HG03469 (cell line): ENCODE measurements around the gene PSMC3IP.

ENCODE experiments used
- ATAC-seq: cut with Tn5 transposase; IDR thresholded peaks from one replicate; pipeline ENCODE4 v1.9.1; 2021; ENCODE audit warnings: mild to moderate bottlenecking, moderate library complexity, moderate number of reproducible peaks; ENCODE audit not compliant: unreplicated experiment

Gene PSMC3IP

DNA sequence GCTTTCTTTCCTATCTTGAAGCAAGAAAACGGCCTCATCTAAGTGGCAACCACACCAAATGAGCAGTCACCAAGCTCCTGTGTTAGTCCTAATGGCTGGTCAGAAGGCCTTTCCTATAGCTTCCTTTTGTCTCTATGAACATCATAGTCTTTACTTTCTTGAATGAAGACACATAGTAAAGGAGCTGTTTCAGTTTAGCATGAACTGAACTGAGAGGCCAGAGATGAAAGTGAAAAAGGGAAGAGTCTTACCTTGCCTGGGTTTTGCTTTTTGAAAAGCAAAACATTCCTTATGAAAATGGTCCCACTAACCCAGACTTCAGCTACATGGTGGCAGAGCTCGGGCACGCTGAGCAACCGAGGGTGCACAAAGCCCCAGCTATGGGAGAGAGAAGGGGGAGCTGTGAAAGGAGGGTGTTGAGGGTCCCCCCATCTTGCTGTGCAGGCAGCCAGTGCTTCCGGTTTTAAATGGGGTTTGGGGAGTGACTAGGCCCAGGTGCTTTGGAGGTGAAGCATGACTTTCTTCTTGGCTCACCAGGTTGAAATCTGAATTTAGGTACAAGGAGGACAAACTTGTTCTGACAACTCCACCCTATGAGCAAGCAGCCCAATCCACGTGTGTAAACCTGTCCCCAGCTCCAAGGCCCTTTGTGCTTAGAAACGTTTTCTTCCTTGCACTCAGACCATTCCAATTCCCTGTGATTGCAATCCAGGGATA is 9.1 kb upstream of the PSMC3IP start:
- no peak for ATAC-seq

DNA sequence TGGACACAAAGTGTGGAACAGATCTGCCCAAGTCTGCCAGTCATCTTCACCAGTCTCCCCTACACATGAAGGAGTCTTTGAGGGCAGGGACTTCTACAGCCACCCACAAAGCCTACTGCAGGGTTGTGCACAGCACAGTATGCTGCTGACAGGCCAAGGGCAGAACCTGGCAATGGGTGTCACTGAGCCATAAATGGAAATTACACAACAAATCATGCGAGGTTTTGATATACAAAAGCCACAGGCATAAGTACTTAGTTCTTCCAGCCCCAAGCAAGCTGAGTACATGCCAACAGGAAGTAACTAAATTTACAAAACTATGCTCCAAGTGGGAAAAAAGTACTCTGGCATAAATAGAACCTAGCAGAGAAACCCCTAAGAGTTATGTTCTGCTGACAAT is 7.8 kb upstream of the PSMC3IP start:
- no peak for ATAC-seq

DNA sequence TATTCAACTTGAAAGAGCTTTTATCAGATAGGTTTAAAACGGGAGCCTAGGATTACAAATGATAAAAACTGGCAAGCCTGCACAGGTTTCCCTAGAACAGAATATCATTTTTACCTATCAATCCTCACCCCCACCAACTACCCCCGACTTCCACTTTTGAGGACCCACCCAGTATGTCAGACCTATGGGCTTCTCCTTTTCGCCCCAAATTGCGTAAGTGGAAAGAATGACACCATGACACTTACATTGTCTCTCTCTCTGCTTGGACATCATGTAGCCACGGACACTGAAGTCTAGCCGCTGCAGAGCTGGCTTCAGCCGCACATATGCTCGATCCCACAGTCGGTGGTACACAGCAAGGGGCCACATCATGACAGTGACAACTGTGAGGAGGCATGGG is 7.4 kb upstream of the PSMC3IP start:
- ATAC-seq = no peak

DNA sequence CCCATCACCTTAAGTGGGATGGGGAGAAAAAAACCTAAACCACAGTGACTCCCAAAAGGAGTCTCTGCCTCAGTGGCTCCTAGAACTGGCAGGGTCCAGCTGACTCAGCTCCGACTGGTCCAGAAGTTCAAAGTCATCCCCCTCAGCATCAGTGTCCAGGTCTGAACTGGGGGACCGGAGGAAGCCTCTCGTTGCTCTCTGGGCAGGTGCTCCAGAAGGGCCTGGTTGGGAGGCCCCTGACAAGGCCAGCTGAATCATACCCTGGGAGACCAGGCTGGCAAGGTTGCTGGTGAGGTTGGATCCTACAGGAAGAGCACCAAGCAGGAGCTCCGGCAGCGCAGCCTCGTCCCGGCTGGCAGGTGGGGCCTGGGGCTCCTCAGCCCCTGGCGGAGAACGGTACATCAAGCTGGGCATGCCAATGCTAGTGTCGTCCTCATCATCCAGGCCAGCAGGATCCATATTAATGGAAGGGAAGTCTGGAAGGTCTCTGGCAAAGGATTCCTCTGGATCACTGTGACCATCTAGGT is 4.3 kb upstream of the PSMC3IP start:
- no peak for ATAC-seq

DNA sequence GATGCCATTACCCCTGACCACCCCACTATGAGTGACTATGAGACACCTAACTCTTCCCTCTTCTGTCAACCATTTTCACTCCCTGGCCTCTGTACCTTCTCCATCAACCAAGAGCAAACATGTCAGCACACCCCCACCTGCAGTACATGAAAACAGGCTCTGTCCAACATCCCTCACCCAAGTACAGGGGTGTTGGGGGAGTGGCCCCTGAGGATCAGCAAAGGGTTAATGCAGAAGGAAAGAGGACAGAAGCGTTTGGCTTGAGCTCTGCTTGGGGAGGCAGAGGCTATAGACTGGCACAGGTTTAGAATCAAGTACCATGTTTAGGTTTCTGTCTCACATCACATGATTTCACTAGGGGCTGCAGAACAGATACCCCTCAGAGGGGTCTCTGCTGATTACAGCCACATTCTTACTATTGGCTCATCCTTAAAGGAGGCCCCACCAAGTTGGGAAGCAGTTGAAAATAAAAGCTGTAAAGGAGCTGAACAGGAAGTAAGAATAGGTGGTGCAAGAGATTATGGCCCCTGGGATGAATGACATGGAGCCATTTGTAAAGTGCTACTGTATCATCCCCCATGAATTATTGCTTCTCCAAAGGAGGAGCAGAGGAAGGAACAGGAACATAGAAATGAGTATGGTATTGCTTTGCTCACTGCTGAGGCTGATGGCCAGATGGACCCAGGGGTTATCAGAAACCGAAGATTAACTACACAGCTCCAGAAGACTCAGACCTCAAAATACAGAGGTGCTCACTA is 2.4 kb upstream of the PSMC3IP start:
- no peak for ATAC-seq

DNA sequence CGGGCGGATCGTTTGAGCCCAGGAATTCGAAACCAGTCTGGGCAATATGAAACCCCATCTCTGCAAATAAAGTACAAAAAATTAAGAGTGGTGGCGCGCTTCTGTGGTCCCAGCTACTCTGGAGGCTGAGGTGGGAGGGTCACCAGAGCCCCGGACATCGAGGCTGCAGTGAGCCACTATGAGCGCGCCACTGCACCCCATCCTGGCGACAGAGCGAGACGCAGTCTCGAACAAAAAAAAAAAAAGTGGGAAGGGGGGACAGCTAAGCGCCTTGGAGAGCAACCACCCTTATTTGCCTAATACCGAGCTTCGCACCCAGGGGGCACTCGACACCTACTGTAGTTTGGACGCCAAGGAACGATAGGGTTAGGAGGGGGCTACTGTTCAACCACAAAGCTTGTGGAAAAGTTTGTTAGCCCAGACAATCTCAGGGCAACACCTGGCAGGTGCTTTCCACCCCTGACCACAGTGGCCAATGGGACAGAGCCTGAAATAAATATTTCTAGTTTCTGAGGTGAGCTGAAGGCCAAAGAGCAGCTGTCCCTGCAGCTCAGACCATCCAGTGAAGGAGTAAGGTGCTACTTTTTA is 847 bp upstream of the PSMC3IP start:
- peak; percentile 31 for ATAC-seq

DNA sequence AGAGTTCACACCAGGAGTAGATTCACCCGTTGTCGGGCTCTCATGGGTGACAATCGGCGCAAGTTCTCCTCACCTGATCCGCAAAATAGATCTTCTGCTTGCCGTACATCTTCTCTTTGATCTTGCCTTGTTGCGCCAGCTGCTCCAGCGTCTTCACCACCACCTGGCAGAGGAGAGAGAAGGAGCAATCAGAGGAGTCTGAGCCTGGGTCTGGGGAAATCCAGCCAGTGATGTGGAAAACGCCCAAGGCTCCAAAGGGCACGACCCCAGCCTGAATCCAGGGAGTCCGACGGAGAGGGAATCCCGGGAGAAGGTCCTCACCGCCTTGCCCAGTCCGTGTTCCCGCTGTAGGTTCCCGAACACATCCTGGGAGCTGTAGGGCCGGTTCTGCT is 393 bp downstream of the PSMC3IP start:
- no peak for ATAC-seq

DNA sequence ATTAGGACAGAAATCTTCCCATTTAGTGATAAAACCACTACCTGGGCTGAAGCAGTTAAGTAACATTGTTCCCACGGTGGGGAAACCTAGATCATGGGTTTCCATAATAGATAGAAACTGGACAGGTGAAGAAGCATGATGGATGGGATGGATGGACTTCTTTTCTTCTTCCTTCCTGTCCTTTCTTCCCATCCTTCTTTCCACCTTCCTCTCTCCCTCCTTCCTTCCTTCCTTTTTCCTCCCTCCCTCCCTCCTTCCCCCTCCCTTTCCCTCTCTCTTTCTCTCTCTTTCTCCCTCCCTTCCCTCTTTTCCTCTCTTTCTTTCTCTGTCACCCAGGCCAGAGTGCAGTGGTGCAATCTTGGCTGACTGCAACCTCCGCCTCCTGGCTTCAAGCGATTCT is 3.1 kb downstream of the PSMC3IP start:
- ATAC-seq = no peak

DNA sequence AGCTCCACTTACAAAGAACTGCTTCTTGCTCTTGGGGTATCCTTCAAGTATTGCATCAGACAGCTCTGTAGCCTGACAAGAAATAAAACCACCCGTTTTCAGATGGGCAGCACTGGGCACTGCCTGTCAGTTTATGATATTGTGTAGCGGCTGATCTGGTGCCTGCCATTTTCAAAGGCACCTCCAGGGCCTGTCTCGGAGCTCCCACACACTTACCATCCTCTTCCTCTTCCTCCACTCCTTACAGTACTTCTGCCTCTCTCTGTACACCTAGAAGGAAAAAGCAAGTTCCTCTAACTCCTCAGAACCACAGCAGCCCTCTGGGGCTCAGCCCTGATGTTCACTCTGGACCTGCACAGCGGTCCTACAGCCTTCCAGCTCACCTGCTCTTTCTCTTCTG is 4.4 kb downstream of the PSMC3IP start:
- no peak for ATAC-seq

DNA sequence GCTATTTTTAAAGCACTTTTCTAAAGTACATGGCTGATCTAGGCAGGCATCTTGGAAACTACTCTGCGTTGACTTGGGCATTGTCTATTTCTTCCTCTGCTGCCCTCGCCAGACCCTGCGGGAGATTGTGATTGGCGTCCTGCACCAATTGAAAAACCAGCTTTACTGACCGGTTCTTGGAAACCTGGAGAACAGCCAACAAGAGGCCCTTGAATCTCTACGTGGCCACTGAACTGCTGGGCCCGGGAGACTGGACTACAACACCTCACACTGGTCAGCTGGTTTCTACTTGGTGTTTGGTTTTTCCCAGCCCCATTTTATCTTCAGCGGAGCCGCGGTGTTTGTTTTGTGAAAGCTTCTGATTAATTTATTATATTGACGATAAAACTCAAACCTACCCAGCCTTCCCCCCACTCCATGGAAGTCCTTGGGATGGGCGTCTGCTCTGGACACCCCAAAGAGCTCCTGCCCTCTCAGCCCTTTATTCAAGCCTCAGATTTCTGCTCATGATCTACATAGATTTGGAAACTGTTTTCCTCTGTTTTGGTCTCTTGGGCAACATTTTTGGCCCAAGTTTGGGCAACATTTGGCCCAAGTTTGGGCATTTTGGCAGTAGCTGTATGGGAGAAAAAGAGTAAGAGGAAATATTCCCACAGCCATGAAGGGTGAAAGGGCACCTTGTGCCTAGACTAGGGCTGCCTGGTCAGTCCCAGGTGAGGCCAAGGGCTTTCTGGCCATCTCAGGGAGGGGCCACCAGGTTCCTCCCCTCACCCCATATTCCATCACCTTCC is 5.9 kb downstream of the PSMC3IP start:
- no peak for ATAC-seq

DNA sequence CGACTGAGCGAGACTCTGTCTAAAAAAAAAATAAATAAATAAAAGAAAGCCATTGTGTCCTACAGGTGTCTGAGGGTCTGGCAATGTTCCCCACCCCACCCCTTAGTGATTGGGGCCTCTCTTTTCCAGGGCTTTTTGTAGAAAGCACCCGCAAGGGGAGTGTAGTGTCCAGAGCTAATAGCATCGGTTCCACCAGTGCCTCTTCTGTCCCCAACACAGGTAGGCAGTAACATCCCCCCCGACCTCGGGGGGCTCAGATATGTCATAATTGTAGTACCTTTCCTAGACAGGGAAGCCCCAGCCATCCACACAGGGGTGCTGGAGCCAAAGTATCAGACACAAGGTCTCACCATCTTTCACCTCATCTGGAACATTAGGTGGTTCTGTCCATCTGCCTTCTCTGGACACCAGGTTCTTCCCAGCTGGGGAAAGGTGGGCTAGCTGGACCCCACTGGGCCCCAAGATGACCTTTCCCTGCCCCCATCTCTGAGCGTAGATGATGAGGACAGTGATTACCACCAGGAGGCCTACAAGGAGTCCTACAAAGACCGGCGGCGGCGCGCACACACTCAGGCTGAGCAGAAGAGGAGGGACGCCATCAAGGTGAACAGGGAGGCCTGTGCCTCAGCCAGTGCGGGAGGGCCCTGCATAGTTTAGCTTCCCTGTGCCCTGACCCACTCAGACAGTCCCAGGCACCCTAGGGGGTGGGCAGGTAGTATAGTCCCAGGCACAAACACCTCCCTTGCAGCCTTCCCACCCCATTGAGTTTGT is 9.0 kb downstream of the PSMC3IP start:
- ATAC-seq = no peak

DNA sequence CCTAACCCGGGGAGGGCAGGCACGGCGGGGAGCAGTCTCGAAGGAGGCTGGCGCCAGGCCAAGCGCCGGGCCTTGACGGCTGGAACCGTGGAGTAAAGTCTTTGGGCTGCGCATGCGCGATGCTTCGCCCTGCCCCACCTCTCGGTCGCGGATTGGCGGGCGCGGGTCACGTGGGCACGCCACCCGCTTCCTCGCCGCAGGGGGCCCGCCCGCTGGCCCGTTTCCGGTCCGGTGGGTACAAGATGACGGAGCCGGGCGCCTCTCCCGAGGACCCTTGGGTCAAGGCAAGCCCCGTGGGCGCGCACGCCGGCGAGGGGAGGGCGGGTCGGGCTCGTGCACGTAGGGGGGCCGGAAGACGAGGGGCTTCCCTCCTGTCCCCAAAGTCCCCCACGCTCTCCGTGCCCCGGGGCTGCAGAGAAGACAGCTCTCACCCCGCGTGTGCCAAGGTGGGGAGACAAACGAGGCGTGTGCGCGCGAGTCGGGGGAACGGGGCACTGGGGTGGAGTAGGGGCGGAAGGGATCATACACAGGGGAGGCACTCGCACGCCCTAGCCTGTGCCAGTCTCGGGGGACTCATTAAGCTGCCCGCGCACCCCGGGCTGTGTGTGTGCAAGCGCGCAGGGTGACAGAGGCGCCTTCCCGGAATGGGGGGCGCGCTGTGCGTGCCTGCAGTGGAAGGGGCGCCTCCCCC is 10.5 kb downstream of the PSMC3IP start, which contains the start of gene MLX:
Gene MLX, plus strand, starts transcription at position 218 of the 691 bp plus-strand sequence. Its CDS starts 25 bp downstream, at position 243.
- ATAC-seq = peak; percentile 29

DNA sequence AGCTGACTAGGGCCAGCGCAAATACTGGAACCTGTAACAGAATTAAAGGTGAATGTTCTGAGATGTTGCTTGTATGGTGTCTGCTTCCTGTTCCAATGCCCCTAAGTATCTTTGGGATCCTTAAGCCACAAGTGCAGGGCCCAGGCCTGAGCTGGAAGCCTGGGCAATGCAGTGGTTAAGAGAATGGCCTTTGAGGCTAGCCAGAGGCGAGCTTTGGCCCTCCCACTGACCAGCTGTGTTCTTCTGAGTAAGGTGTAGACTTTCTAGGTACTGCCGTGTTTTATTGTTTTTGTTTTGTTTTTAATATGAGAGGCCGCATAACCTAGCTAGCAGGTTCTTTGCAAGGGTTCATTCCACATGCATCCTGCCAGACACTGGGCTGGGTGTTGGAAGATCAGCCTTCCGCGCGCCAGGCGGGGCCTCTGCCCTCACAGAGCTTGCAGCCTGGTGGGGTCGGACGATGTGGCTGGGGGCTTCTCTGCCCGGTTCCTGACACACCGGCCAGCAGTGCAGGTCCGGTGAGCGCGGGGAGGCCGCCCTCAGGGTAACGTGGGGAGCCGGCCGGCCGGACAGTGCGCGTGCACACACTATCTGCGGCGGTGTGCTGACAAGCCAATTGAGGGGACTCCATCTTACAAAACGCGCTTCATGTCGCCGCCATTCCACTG is 11.2 kb downstream of the PSMC3IP start:
- ATAC-seq = no peak

DNA sequence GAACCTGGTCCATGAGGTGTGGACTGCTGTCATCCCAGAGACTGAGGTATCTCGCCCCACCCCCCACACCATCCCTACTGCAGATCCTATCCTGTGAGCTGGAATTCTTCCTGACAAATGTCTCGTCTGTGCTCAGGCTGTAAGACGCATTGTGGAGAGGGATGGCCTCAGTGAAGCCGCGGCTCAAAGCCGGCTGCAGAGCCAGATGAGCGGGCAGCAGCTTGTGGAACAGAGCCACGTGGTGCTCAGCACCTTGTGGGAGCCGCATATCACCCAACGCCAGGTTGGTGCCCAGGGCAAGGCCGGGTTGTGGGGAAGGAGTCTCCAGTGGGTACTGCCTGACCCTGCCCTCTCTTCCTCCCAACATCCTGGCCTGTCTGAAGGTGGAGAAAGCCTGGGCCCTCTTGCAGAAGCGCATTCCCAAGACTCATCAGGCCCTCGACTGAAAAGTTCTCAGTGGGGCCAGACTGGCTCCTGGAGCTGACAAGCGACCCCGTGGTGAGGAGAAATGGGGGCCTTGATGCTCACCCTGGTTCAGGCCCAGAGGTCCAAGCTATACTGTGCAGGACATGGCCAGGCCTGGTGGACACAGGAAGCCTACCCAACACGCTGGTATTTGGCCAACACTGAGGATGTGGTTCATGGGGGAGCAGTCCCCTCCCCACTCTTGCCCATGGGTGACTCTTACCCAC is 11.9 kb downstream of the PSMC3IP start:
- no peak for ATAC-seq

DNA sequence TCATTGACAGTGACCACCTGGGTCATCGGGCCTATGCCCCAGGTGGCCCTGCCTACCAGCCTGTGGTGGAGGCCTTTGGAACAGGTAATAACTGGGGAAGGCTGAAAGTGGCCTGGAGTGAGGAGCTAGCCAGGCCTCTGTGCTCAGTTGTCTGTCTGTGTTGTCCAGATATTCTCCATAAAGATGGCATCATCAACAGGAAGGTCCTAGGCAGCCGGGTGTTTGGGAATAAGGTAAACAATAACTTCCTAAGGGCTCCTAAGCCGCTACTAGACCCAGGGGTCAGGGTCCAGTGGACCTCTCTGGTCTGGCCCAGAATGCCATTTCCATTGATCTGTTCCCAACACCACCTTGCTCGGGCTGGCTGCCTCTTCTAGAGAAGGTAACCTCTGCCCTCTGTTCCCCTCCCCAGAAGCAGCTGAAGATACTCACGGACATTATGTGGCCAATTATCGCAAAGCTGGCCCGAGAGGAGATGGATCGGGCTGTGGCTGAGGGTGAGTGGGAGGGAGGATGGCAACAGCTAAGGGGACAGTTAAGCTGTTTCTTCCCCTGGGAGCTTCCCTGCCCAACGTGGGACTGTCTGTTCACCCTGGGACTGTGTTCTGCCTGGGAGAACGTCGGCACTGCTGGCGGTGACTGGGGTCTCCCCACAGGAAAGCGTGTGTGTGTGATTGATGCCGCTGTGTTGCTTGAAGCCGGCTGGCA is 12.6 kb downstream of the PSMC3IP start:
- no peak for ATAC-seq

DNA sequence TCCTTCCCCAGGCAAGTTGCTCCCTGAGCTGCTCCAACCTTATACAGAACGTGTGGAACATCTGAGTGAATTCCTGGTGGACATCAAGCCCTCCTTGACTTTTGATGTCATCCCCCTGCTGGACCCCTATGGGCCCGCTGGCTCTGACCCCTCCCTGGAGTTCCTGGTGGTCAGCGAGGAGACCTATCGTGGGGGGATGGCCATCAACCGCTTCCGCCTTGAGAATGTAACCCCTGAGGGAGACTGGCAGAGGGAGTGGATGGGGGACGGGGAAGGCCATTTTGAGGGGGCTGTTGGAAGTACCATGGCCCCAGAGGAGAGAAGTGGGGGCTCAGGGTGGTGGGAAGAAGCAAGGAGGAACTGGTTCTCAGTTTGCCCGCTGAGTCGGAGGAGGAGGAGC is 13.6 kb downstream of the PSMC3IP start:
- ATAC-seq = no peak

DNA sequence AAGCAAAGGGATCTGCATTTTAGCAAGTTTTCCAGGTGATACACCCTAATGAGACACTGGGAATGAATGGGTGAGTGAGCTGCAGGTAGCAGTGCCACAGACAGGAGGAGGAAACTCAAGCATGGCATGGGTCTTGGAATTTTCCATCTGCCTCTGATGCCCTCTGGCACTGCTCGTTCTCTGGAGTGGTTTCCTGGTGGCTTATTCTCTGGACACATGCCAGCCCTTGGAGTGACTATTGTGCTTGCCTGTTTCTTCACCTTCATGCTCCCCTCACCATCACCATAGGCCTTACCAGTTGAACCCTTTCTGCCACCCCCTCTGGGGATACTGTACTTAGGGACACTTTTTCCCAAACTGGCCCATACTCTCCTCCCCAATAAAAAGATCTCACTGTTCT is 14.0 kb downstream of the PSMC3IP start:
- ATAC-seq = no peak

DNA sequence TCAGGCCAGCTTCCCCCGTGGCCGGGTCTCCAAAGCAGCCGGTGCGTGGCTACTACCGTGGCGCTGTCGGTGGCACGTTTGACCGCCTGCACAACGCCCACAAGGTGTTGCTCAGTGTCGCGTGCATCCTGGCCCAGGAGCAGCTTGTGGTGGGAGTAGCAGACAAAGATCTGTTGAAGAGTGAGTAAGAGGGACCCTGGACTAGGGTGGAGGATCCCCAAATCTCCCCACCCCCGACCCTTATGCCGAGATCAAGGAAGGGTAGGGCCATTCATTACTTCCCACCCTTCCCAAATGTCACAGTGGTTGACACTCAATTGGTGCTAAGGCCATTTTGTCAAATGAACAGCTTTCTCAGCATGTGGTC is 14.4 kb downstream of the PSMC3IP start:
- no peak for ATAC-seq
